Suprapubic skin (tissue), 3 donors: ENCODE results near the gene LINC01488.

Experiments
- POLR2A ChIP-seq, 2 donors: fragments of 450-650 bp; IDR thresholded peaks; one replicate each; pipeline ENCODE4 v1.6.1; 2017; ENCODE audit warnings: antibody characterized with exemption in 2 of 2, mild to moderate bottlenecking in 2 of 2, moderate library complexity in 2 of 2
- TF ChIP-seq, protein P1 (sequence below), 2 donors: fragments of 200-600 bp in 1 of 2; fragments of 450-650 bp in 1 of 2; sonication (generic) in 1 of 2; IDR thresholded peaks; one replicate each; pipeline ENCODE4 v1.5.1; 2016 to 2019; ENCODE audit warnings: antibody characterized with exemption in 2 of 2, mild to moderate bottlenecking in 1 of 2, moderate library complexity in 1 of 2

DNA sequence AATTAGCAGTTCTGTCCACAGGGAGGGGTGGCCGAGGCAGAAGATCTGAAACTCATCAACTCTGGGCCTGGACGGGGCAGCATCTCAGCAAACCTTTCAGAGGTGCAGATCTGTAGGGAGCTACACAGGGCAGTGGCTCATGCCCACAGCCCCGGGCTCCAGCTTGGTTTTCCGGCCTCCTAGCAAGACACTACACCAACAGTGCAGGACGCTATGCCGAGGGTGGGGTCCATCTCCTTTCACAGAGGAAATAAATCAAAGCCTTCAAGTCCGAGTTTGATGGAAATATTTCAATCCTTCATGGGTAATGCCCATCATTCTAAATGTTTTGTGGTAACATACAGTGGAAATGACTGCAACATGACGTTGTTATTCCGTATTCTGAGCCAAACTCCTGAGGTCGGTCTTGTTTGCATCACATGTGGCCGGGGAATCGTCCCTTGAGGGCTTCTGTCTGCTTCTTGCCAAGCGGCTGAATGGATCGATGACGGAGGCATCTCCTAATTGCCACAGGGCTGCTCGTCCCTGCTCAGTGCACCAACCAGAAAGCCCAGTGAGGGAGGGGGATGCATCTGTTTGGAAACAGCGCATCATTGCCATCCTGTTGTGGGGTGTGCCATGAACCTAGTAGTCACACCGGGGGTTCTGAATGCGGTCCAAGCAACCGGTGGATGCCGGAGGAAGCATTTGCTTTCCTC, 30.0 kb downstream of the LINC01488 start:
- TF ChIP-seq, protein P1, sequence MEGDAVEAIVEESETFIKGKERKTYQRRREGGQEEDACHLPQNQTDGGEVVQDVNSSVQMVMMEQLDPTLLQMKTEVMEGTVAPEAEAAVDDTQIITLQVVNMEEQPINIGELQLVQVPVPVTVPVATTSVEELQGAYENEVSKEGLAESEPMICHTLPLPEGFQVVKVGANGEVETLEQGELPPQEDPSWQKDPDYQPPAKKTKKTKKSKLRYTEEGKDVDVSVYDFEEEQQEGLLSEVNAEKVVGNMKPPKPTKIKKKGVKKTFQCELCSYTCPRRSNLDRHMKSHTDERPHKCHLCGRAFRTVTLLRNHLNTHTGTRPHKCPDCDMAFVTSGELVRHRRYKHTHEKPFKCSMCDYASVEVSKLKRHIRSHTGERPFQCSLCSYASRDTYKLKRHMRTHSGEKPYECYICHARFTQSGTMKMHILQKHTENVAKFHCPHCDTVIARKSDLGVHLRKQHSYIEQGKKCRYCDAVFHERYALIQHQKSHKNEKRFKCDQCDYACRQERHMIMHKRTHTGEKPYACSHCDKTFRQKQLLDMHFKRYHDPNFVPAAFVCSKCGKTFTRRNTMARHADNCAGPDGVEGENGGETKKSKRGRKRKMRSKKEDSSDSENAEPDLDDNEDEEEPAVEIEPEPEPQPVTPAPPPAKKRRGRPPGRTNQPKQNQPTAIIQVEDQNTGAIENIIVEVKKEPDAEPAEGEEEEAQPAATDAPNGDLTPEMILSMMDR (IDR thresholded peaks at IDR 0.05), result no peak
- TF ChIP-seq POLR2A (IDR thresholded peaks at IDR 0.05), result no peak
